ENCODE results near the gene ZBTB43. TPM values are rescaled to one million over a fixed set of nuclear protein-coding genes. Genes with fewer than 3 reads are reported as not detected.

Gene ZBTB43
- total and polyA plus RNA-seq, 7 experiments from 2014 or later = 6.9 to 31.4 (median 27.3) TPM

Other genes with a start within 250 kb of the ZBTB43 start
- not detected for gene LMX1B, start 191.1 kb upstream of the ZBTB43 start, total RNA-seq
- gene LMX1B, start 191.1 kb upstream of the ZBTB43 start, polyA plus RNA-seq = not detected
- 1 to 10 TPM; 5.2 to 9.4 (median 8.8) TPM for gene ZBTB34, start 55.6 kb downstream of the ZBTB43 start, total RNA-seq
- gene ZBTB34, start 55.6 kb downstream of the ZBTB43 start, polyA plus RNA-seq = 1 to 10 TPM in 1 of 2 donors, under 1 TPM in 1; 0.73 to 1.2 TPM
- gene RALGPS1, start 109.7 kb downstream of the ZBTB43 start, total RNA-seq = 1 to 10 TPM; 2.6 to 8.3 (median 5.8) TPM
- 1 to 10 TPM; 1.0 to 1.4 TPM for gene RALGPS1, start 109.7 kb downstream of the ZBTB43 start, polyA plus RNA-seq